Body of pancreas (tissue), 4 donors: ENCODE results near the gene MYADML2.

Experiments
- POLR2A ChIP-seq, 3 donors: fragments of 450-650 bp; IDR thresholded peaks; one replicate each; pipeline ENCODE4 v1.6.1; 2016; ENCODE audit warnings: antibody characterized with exemption in 3 of 3, mild to moderate bottlenecking in 2 of 3
- TF ChIP-seq, protein P1 (sequence below), 7 experiments: fragments of 450-650 bp in 4 of 7; fragments of 200-600 bp in 3 of 7; sonication (generic) in 3 of 7; IDR thresholded peaks; one replicate each; pipeline ENCODE4 v1.5.1; 2016 to 2019; ENCODE audit warnings: antibody characterized with exemption in 7 of 7

GRCh38 chr17:81939218-81939617, 7.8 kb downstream of the MYADML2 start:
- TF ChIP-seq, protein P1, sequence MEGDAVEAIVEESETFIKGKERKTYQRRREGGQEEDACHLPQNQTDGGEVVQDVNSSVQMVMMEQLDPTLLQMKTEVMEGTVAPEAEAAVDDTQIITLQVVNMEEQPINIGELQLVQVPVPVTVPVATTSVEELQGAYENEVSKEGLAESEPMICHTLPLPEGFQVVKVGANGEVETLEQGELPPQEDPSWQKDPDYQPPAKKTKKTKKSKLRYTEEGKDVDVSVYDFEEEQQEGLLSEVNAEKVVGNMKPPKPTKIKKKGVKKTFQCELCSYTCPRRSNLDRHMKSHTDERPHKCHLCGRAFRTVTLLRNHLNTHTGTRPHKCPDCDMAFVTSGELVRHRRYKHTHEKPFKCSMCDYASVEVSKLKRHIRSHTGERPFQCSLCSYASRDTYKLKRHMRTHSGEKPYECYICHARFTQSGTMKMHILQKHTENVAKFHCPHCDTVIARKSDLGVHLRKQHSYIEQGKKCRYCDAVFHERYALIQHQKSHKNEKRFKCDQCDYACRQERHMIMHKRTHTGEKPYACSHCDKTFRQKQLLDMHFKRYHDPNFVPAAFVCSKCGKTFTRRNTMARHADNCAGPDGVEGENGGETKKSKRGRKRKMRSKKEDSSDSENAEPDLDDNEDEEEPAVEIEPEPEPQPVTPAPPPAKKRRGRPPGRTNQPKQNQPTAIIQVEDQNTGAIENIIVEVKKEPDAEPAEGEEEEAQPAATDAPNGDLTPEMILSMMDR (IDR thresholded peaks at IDR 0.05): no peak
- no peak for TF ChIP-seq POLR2A (IDR thresholded peaks at IDR 0.05)
